NCI-H146 treated with DMSO at 0.1 percent for 48 hours (cell line): ENCODE results near the gene TGM1.
A peak's percentile ranks its signal among the peaks of the same experiment; 100 is the strongest.

Experiments
- DNase-seq: peaks from one replicate; lab custom pipeline; 2025; ENCODE audit not compliant: unreplicated experiment; lab: John Stamatoyannopoulos, UW

The TGM1 gene

GRCh38 chr14:24262821-24263733 lies at the start of gene TGM1:
Gene TGM1 (minus strand): TSS chr14:24263177. CDS start chr14:24262352, 825 bp downstream.
- DNase-seq, result no peak

DNA sequence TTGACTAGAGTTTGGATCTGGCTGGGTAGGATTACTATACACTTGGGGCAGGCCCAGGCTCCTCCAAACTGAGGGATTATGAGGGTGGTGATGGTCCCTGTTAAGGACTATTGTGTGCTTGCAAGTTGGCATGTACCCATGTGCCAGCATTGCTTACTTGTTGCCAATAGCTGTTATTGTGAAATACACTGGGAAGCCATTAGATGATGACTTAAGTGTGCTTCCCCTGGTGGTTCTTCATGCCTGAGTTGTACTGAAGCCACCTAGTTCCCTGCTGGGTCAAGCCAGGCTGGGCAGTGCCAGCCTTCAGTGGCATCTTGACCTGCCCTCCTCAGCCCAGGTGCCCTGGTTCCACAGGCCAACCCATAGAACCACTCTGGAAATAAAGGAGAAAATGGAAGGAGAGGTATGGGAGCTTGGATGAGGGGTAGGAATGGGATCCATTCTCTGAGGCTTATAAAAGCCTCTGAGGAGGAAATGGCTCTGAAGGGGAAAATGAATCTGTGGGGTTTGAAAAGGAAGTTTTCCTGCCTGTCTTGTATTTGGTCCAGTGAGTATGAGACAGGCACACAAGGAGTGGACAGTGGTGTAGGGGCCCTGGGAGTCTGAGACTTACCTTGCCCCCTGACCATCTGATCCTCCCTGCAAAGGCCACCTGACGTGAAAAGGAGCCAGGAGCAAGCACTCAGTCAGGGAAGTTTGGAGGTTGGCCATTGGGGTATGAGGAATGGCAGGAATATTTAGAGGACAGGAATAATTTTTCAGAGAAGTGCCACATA lies 49.0 kb upstream of the TGM1 start:
- no peak for DNase-seq

- DNase-seq, result peak; percentile 76
Measured at GRCh38 chr14:24310646-24311604, 47.9 kb upstream of the TGM1 start, which contains the start of gene LTB4R. Gene LTB4R (plus strand): TSS chr14:24311502. CDS start chr14:24315652, 4,150 bp downstream.

- no peak for DNase-seq
Measured at GRCh38 chr14:24310265-24310645, 47.3 kb upstream of the TGM1 start.

GRCh38 chr14:24309538-24310264 lies 46.7 kb upstream of the TGM1 start, which contains the start of gene LTB4R2:
Gene LTB4R2 (plus strand): TSS chr14:24310140. CDS start chr14:24310665, 525 bp downstream.
- DNase-seq, result no peak

DNA sequence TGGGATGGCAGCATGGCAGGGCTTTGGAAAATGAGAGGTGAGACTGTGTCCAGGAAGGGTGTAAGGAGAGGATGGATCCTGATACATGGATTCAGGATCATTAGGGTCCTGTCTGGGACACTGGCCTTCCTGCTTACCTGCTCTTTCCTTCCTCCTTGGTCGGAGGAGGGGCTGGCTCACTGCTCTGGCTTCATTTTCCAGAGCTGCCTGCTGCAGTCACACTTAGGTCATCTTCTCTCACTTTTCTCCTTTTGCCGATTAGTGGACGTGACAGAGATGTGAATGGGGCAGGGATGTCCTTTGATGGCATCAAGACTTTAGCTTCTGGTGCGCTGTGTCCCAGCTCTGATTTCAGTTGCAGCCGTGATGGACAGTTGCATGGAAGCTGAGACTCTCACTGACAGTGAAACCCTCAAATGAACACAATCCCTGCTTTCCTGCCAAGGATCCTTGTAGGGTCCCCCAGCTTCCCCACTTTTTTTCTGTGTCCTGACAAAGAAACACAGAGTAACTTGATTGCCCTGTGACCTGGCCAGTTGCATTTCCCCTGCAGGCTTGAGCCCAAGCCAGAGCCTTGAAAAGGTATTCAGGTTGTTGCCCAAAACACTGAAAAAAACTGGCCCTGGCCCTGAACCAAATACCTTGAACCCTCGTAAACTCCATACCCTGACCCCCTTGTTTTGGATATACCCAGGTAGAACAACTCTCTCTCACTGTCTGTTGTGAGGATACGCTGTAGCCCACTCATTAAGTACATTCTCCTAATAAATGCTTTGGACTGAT lies 45.6 kb upstream of the TGM1 start:
- DNase-seq, result no peak

DNA sequence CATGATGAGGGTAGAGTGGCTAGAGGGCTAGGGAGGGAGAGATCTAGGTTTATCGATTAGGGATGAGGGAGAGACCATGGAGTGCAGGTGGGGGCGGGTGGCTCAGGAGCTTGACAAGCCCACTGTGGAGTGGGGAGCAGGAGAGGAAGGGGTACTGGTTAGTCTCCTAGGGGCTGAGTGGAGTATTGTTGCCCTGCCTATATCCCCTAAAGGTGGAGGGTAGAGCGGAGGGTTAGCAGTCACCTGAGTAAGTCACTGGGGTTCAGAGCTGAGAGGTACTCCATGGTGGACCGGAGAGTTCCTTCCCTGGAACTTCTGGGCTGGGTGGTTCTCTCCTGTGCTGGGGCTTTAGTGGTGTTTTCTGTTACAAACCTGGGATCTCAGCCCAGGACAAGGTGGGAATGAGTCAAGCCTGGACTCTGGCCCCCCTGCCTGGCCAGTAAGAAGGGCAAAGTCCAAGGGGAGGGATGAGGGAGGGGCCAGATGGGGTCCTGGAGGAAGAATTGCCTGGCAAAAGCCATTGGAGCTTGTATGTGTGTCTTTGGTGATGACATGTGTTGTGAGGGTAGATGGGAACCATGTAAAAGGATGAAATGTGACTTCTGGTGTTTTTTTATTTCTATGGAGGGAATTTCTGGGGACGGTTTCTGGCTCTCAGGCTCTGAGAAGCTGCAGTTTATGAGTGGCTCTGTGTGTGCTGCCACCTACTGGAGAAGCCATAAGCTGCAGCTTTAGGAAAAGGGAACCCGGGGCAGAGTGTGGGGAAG lies 44.8 kb upstream of the TGM1 start, which contains the start of gene CIDEB:
CIDEB (minus strand) TSS at position 403 of the 767 bp plus-strand sequence; CDS start at position 284, 119 bp downstream.
- peak; percentile 6 for DNase-seq

DNA sequence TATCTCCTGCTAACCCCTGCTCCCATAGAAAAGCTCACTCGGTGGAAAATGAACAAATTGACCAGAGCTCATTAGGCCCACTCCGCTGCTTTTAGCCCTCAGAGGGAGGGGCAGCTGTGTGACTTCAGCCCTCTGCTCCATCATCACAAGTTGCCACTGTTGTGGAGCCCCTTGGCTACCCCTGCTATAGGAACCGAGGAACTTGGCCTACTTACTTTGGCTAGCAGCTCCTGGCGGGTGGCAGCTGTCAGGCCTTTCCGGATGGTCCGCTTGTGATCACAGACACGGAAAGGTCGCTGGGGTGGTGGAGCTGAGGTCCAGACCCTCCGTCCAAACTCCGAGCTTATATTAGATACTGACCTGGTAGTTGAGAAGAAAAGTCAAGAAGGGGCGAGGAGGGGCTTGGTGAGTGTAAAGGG lies 44.2 kb upstream of the TGM1 start:
- DNase-seq, result no peak

DNA sequence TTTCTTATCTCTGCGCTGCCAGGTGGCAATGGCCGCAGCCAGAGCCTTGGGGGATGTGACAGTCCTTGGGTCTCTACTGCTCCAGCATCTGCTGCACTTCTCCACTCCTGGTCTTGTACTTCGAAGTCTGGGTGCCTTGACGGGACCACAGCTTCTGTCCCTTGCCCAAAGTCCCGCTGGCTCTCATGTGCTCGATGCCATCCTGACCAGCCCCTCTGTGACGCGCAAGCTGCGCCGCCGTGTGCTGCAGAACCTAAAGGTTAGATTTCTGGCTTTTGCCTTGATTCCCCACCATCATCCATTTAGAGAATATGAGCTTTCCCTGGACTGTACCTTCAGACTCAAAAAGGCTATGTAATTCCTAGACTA lies 41.0 kb upstream of the TGM1 start:
- no peak for DNase-seq

DNA sequence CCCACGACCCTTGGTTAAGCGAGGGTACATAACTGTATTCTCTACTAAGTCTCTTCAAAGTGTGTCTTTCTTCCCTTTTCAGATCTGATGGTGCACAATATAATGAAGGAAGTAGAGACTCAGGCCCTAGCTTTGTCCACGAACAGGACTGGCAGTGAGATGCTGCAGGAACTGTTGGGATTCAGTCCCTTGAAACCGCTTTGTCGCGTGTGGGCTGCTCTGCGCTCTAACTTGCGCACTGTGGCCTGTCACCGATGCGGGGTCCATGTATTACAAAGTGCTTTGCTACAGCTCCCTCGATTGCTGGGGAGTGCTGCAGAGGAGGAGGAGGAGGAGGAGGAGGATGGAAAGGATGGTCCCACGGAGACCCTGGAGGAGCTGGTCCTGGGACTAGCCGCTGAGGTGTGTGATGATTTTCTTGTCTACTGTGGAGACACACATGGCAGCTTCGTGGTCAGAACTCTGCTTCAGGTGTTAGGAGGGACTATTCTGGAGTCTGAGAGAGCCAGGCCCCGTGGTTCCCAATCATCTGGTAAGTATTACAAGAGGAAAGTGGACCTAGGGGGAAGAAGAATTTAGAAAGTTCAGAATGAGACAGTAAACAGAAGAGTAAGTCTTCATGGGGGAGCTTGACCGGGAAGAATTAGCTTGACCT lies 37.5 kb upstream of the TGM1 start:
- no peak for DNase-seq

GRCh38 chr14:24299255-24300191 lies 36.5 kb upstream of the TGM1 start, which contains the start of the genes DHRS1 and NOP9:
Gene DHRS1 (minus strand): TSS chr14:24299780. CDS start chr14:24299106, 674 bp downstream.
Gene NOP9 (plus strand): TSS chr14:24299850. CDS start chr14:24299955, 105 bp downstream.
- DNase-seq, result peak; percentile 65

GRCh38 chr14:24298892-24299254 lies 35.9 kb upstream of the TGM1 start:
- DNase-seq, result no peak

DNA sequence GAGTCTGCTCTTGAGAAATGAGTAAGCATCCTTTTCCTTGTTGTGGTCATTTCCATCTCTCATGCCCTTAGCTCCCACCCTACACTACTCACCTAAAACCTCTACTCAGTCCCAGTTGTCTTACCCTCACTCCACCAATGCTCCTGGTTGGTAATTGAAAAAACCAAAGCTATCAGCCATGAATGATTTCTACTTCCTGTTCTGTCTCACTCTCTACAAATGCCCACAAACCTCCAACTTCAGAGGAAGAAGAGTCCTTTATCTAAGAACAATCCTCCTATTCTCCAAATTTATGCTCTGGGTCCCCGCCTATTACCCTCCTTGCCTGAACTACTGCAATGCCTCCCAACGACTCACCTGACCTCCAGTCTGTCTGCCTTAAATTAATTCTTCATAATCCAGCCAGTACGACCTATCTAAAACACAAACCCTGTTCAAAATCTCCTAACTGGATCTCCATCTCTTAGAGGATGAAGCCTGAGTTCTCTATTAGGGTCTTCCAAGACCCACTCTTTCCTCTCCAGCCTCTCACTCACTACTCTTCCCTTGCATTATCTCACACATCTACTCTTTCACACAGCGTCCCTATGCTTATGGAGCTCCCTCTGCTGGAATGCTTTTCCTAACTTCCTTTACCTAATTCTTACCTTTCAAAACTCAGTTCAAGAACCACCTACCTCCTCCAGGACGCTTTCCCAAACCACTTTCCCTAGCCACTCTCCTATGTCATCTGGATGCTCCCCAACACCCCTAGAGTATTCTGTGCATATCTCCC lies 34.4 kb upstream of the TGM1 start:
- DNase-seq, result peak; percentile 14

DNA sequence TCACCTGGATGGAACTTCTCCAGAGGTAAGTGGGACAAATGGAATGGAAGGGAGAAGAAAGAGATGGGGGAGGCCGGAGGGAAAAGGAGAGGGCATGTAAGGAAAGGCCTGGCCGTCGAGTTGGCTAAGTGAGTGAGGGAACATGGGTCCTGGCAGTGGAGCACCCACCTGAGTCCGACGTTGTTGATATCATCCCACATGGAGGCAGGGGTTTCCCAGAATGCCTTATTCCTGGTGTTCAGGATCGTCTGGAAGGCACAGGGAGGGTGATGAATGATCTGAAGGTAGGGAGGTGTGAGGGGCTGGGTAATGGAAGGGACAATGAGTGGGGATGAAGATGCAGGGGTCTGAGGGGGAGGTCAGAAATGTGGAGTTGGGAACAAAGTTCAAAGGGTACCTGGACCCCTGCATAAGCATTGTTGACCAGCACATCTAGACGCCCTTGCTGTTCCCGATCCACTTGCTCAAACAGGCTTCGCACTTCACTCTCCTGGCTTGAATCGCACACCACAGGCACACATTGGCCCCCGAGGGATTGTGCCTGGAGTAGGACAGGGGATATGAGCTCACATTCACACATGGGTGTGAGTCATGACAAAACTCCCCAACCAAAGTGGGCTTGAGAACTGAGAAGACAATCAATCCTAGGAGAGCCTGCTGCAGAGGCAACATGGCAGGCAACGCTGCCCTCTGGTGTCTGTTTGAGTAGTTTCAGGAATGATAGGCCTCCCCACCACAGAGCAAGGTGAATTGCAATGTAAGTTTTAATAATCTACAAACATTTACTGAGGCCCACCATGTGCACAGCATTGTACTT lies 33.6 kb upstream of the TGM1 start:
- peak; percentile 5 for DNase-seq

- DNase-seq, result no peak
Measured at GRCh38 chr14:24293525-24293924, 30.5 kb upstream of the TGM1 start.
